ENCODE results near the gene TBC1D4. TPM values are rescaled to one million over a fixed set of nuclear protein-coding genes. Genes with fewer than 3 reads are reported as not detected.

The TBC1D4 gene
- total and polyA plus RNA-seq, 10 donors = 10.1 to 67.0 (median 21.6) TPM

GRCh38 chr13:75345193-75345592, 136.8 kb downstream of the TBC1D4 start:
- TF ChIP-seq POLR2AphosphoS5 (IDR thresholded peaks at IDR 0.05) = no peak
- no peak for TF ChIP-seq CTCF (IDR thresholded peaks at IDR 0.05 in 8 of 11, conservative IDR thresholded peaks at IDR 0.05 in 3 of 11)
- TF ChIP-seq POLR2A (IDR thresholded peaks at IDR 0.05) = no peak
- 79 to 94% (median 88%) methylated on average over 2 of the region's 2 CpGs for WGBS, 5 donors

GRCh38 chr13:75341028-75341427, 140.9 kb downstream of the TBC1D4 start:
- 70 to 81% (median 76%) methylated on average over 5 of the region's 5 CpGs for WGBS, 5 donors
- TF ChIP-seq CTCF (IDR thresholded peaks at IDR 0.05 in 8 of 11, conservative IDR thresholded peaks at IDR 0.05 in 3 of 11) = no peak
- intact Hi-C loops (cut with DNase I; ENCODE audit: low total_unique reads) = no loop called here

More at GRCh38 chr13:75345193-75345592, 136.8 kb downstream of the TBC1D4 start:
- Histone ChIP-seq H3K36me3 (no peaks in the 10 kb centered on the region), H3K4me3 (no peak overlapping the region), H3K9me3 (no peaks in the 10 kb centered on the region), H3K27me3 (replicated peaks in 1 of 7) (no peaks in the 10 kb centered on the region), H3K4me1 (no peaks in the 10 kb centered on the region), H3K27ac (no peak overlapping the region)
- DNase-seq = no peak
- intact Hi-C loops (cut with DNase I; ENCODE audit: low total_unique reads) = no loop called here

GRCh38 chr13:75339635-75340374, 142.2 kb downstream of the TBC1D4 start:
- TF ChIP-seq POLR2AphosphoS5 (IDR thresholded peaks at IDR 0.05) (no peak), CTCF (IDR thresholded peaks at IDR 0.05 in 8 of 11, conservative IDR thresholded peaks at IDR 0.05 in 3 of 11) (no peak), POLR2A (IDR thresholded peaks at IDR 0.05) (no peak)

More at GRCh38 chr13:75341028-75341427, 140.9 kb downstream of the TBC1D4 start:
- Histone ChIP-seq H3K9me3 (no peaks in the 10 kb centered on the region), H3K36me3 (peaks cover 0 to 9% (median 0%) of the 10 kb centered on the region in 6 donors), H3K27ac (no peak overlapping the region), H3K4me3 (no peak overlapping the region), H3K4me1 (no peaks in the 10 kb centered on the region), H3K27me3 (replicated peaks in 1 of 7) (no peaks in the 10 kb centered on the region)
- DNase-seq = no peak

GRCh38 chr13:75334634-75335447, 147.1 kb downstream of the TBC1D4 start:
- peak; percentile 62 for DNase-seq
- 75 to 93% (median 91%) methylated on average over 10 of the region's 10 CpGs for WGBS, 5 donors
- TF ChIP-seq POLR2AphosphoS5 (IDR thresholded peaks at IDR 0.05) = no peak
- TF ChIP-seq POLR2A (IDR thresholded peaks at IDR 0.05) = no peak

More at GRCh38 chr13:75339635-75340374, 142.2 kb downstream of the TBC1D4 start:
- Histone ChIP-seq H3K4me1 (no peaks in the 10 kb centered on the region), H3K36me3 (peaks cover 0 to 20% (median 0%) of the 10 kb centered on the region in 6 donors), H3K27ac (no peak overlapping the region), H3K9me3 (no peaks in the 10 kb centered on the region), H3K27me3 (replicated peaks in 1 of 7) (no peaks in the 10 kb centered on the region), H3K4me3 (no peak overlapping the region)
- intact Hi-C loops (cut with DNase I; ENCODE audit: low total_unique reads) = no loop called here
- WGBS, 5 donors = 90 to 99% (median 94%) methylated on average over 7 of the region's 7 CpGs
- DNase-seq = no peak

More at GRCh38 chr13:75334634-75335447, 147.1 kb downstream of the TBC1D4 start:
- Histone ChIP-seq H3K4me1 (no peaks in the 10 kb centered on the region), H3K9me3 (no peaks in the 10 kb centered on the region), H3K36me3 (peaks cover 0 to 20% (median 0%) of the 10 kb centered on the region in 6 donors), H3K27ac (no peak overlapping the region), H3K27me3 (replicated peaks in 1 of 7) (no peaks in the 10 kb centered on the region), H3K4me3 (no peak overlapping the region)
- intact Hi-C loops (cut with DNase I; ENCODE audit: low total_unique reads) = no loop called here
